ENCODE results near the gene CELF2.

GRCh38 chr10:11034762-11035161 is 17.1 kb downstream of the CELF2 start:
- TF ChIP-seq CTCF (IDR thresholded peaks at IDR 0.05) = no peak
- no peak for TF ChIP-seq POLR2A (IDR thresholded peaks at IDR 0.05)

All from thyroid gland (tissue), 4 donors.